WTC11 (cell line): Measurements from ENCODE around the gene FASTK. TPM values are rescaled to one million over a fixed set of nuclear protein-coding genes. Genes with fewer than 3 reads are reported as not detected.

Experiments
- ATAC-seq: fragments of 200-7000 bp; cut with Tn5 transposase; 2 replicates; pipeline ENCODE4 v1.10.0; 2021; ENCODE audit warnings: mild to moderate bottlenecking, moderate library complexity
- CTCF ChIA-PET: fragments of 300-600 bp; sonication (Branson Sonifier 250); formaldehyde crosslinking; loops from one replicate; lab custom pipeline; 2021; ENCODE audit warnings: antibody characterized with exemption; lab: Charles Lee
- POLR2A ChIA-PET: fragments of 350-600 bp; sonication (Branson Sonifier 250); formaldehyde crosslinking; loops from one replicate; lab custom pipeline; 2021; ENCODE audit warnings: antibody characterized with exemption; lab: Charles Lee
- DNase-seq: peaks from one replicate; pipeline ENCODE4 v3.0.0; 2021; ENCODE audit warnings: low spot score
- H3K27ac Mint-ChIP-seq: 2 replicates; pipeline ENCODE4 v1.8.0; 2021; ENCODE audit warnings: mixed read lengths
- H3K27me3 Mint-ChIP-seq: 2 replicates; pipeline ENCODE4 v1.8.0; 2021; ENCODE audit warnings: low read depth, mild to moderate bottlenecking, moderate library complexity, mixed read lengths
- H3K36me3 Mint-ChIP-seq: 2 replicates; pipeline ENCODE4 v1.8.0; 2021; ENCODE audit warnings: mixed read lengths
- H3K4me1 Mint-ChIP-seq: 2 replicates; pipeline ENCODE4 v1.8.0; 2022; ENCODE audit warnings: mixed read lengths
- H3K4me3 Mint-ChIP-seq: 2 replicates; pipeline ENCODE4 v1.8.0; 2021; ENCODE audit warnings: mild to moderate bottlenecking, moderate library complexity, mixed read lengths
- H3K9me3 Mint-ChIP-seq: 2 replicates; pipeline ENCODE4 v1.8.0; 2021; ENCODE audit warnings: mixed read lengths
- ARID4B ChIP-seq: sonication (generic); formaldehyde crosslinking; IDR thresholded peaks from 2 replicates; pipeline ENCODE4 v1.8.0; 2023; ENCODE audit warnings: missing genetic modification reagents, mild to moderate bottlenecking, borderline replicate concordance
- EMX1 ChIP-seq: fragments of 250-450 bp; sonication (Bioruptor Pico); IDR thresholded peaks from 2 replicates; pipeline ENCODE4 v1.8.0; 2021; ENCODE audit warnings: mild to moderate bottlenecking
- FOXJ3 ChIP-seq: sonication (generic); formaldehyde crosslinking; IDR thresholded peaks from 2 replicates; pipeline ENCODE4 v1.9.0; 2021; ENCODE audit warnings: missing genetic modification reagents, mild to moderate bottlenecking, borderline replicate concordance
- FOXK1 ChIP-seq: sonication (generic); formaldehyde crosslinking; IDR thresholded peaks from 2 replicates; pipeline ENCODE4 v1.8.0; 2022; ENCODE audit warnings: mild to moderate bottlenecking, moderate library complexity, missing genetic modification reagents
- IRF2 ChIP-seq: sonication (generic); formaldehyde crosslinking; IDR thresholded peaks from 2 replicates; pipeline ENCODE4 v1.8.0; 2022; ENCODE audit warnings: low read depth, missing genetic modification reagents, borderline replicate concordance
- MXD4 ChIP-seq: fragments of 250-450 bp; sonication (Bioruptor Pico); IDR thresholded peaks from 2 replicates; pipeline ENCODE4 v1.8.0; 2021; ENCODE audit warnings: mild to moderate bottlenecking, moderate library complexity, borderline replicate concordance
- NFE2L1 ChIP-seq: sonication (generic); formaldehyde crosslinking; IDR thresholded peaks from 2 replicates; pipeline ENCODE4 v1.8.1; 2023; ENCODE audit warnings: missing genetic modification reagents
- NR3C1 ChIP-seq: sonication (generic); formaldehyde crosslinking; conservative IDR thresholded peaks from 2 replicates; pipeline ENCODE4 v1.8.1; 2023; ENCODE audit warnings: low read depth, mild to moderate bottlenecking, missing genetic modification reagents
- PRRX2 ChIP-seq: fragments of 250-450 bp; sonication (Bioruptor Pico); IDR thresholded peaks from 2 replicates; pipeline ENCODE4 v1.8.0; 2021; ENCODE audit warnings: mild to moderate bottlenecking
- RELA ChIP-seq: sonication (generic); formaldehyde crosslinking; IDR thresholded peaks from 2 replicates; pipeline ENCODE4 v1.8.1; 2022; ENCODE audit warnings: missing genetic modification reagents, mild to moderate bottlenecking, borderline replicate concordance
- SOX15 ChIP-seq: fragments of 250-450 bp; sonication (Bioruptor Pico); IDR thresholded peaks from 2 replicates; pipeline ENCODE4 v1.9.0; 2021; ENCODE audit warnings: mild to moderate bottlenecking
- STAT6 ChIP-seq: sonication (generic); formaldehyde crosslinking; conservative IDR thresholded peaks from 2 replicates; pipeline ENCODE4 v1.8.1; 2023; ENCODE audit warnings: mild to moderate bottlenecking, low read depth, missing genetic modification reagents, moderate library complexity
- TP53 ChIP-seq: sonication (generic); formaldehyde crosslinking; IDR thresholded peaks from 2 replicates; pipeline ENCODE4 v1.8.1; 2023; ENCODE audit warnings: mild to moderate bottlenecking, missing genetic modification reagents
- ZNF121 ChIP-seq: sonication (generic); formaldehyde crosslinking; IDR thresholded peaks from 2 replicates; pipeline ENCODE4 v1.8.0; 2023; ENCODE audit warnings: missing genetic modification reagents
- ZNF138 ChIP-seq: sonication (generic); formaldehyde crosslinking; conservative IDR thresholded peaks from 2 replicates; pipeline ENCODE4 v1.8.1; 2022; ENCODE audit warnings: mild to moderate bottlenecking, moderate library complexity, missing genetic modification reagents
- ZNF219 ChIP-seq: sonication (generic); formaldehyde crosslinking; IDR thresholded peaks from 2 replicates; pipeline ENCODE4 v1.8.0; 2023; ENCODE audit warnings: missing genetic modification reagents, mild to moderate bottlenecking, borderline replicate concordance
- ZNF281 ChIP-seq: sonication (generic); formaldehyde crosslinking; IDR thresholded peaks from 2 replicates; pipeline ENCODE4 v1.8.0; 2023; ENCODE audit warnings: mild to moderate bottlenecking, missing genetic modification reagents
- ZNF317 ChIP-seq: sonication (generic); formaldehyde crosslinking; IDR thresholded peaks from 2 replicates; pipeline ENCODE4 v1.8.1; 2023; ENCODE audit warnings: low read depth, mild to moderate bottlenecking, moderate library complexity, missing genetic modification reagents, borderline replicate concordance
- total RNA-seq: library from RNA; stranded (reverse); gene quantifications from 3 replicates; pipeline ENCODE4 v1.2.3, GENCODE V29; 2021
- TF ChIP-seq, protein P1 (sequence below): sonication (generic); formaldehyde crosslinking; IDR thresholded peaks from 2 replicates; pipeline ENCODE4 v1.8.1; 2023; ENCODE audit warnings: mild to moderate bottlenecking, moderate library complexity, missing genetic modification reagents
- TF ChIP-seq, protein P2 (sequence below): sonication (generic); formaldehyde crosslinking; IDR thresholded peaks from 2 replicates; pipeline ENCODE4 v1.8.0; 2022; ENCODE audit warnings: mild to moderate bottlenecking, missing genetic modification reagents

Gene FASTK
- total RNA-seq, 1 experiment from 2014 or later: 70.2 TPM

DNA sequence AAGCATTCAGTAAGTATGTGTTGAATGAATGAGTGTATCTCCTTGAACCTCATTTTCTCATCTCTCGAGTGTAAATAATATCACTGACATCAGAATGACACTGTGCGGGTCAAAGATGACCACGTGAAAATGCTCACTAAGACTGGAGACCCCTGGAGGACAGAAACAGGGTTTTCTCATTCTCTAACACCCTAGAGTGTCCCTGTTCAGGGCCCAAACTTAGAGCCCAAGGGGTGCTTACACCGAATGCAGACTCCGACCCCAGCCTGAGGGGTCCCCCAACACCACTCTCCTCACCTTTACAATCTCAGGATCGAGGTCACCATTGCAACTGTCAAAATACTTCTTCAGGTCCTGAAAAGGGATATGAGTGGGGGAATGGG is 24.3 kb downstream of the FASTK start:
- peak overlapping the region; percentile 98 for H3K4me3 Mint-ChIP-seq
- H3K27ac Mint-ChIP-seq: no peak overlapping the region
- TF ChIP-seq, protein P1, sequence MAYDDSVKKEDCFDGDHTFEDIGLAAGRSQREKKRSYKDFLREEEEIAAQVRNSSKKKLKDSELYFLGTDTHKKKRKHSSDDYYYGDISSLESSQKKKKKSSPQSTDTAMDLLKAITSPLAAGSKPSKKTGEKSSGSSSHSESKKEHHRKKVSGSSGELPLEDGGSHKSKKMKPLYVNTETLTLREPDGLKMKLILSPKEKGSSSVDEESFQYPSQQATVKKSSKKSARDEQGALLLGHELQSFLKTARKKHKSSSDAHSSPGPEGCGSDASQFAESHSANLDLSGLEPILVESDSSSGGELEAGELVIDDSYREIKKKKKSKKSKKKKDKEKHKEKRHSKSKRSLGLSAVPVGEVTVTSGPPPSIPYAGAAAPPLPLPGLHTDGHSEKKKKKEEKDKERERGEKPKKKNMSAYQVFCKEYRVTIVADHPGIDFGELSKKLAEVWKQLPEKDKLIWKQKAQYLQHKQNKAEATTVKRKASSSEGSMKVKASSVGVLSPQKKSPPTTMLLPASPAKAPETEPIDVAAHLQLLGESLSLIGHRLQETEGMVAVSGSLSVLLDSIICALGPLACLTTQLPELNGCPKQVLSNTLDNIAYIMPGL: no peak
- TF ChIP-seq ARID4B (no peak), EMX1 (no peak), ZNF281 (no peak), ZNF138 (no peak), NR3C1 (CRISPR knock-in tag) (no peak), SOX15 (no peak), IRF2 (CRISPR knock-in tag) (no peak), FOXK1 (CRISPR knock-in tag) (no peak), FOXJ3 (CRISPR knock-in tag) (no peak), STAT6 (CRISPR knock-in tag) (no peak), MXD4 (CRISPR knock-in tag) (no peak), RELA (CRISPR knock-in tag) (no peak), ZNF317 (CRISPR knock-in tag) (no peak), ZNF219 (CRISPR knock-in tag) (no peak), PRRX2 (CRISPR knock-in tag) (no peak), NFE2L1 (CRISPR knock-in tag) (no peak), TP53 (no peak), ZNF121 (CRISPR knock-in tag) (no peak)
- TF ChIP-seq, protein P2, sequence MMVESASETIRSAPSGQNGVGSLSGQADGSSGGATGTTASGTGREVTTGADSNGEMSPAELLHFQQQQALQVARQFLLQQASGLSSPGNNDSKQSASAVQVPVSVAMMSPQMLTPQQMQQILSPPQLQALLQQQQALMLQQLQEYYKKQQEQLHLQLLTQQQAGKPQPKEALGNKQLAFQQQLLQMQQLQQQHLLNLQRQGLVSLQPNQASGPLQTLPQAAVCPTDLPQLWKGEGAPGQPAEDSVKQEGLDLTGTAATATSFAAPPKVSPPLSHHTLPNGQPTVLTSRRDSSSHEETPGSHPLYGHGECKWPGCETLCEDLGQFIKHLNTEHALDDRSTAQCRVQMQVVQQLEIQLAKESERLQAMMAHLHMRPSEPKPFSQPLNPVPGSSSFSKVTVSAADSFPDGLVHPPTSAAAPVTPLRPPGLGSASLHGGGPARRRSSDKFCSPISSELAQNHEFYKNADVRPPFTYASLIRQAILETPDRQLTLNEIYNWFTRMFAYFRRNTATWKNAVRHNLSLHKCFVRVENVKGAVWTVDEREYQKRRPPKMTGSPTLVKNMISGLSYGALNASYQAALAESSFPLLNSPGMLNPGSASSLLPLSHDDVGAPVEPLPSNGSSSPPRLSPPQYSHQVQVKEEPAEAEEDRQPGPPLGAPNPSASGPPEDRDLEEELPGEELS (CRISPR knock-in tag): no peak
- POLR2A ChIA-PET: no interaction called here
- DNase-seq (no peak), ATAC-seq (no peak)
- no peaks in the 10 kb centered on the region; the same call in 1 of the 2 replicates for H3K36me3 Mint-ChIP-seq
- peaks cover 31% of the 10 kb centered on the region for H3K4me1 Mint-ChIP-seq
- H3K27me3 Mint-ChIP-seq: peaks cover 19% of the 10 kb centered on the region
- CTCF ChIA-PET: interaction anchor here (1.5 to 2.5 kb wide), 6 partner anchors 21 to 55 kb away, joined by 3 to 22 read pairs (median 8); partner anchors contain the start of gene ABCB8
- no peaks in the 10 kb centered on the region for H3K9me3 Mint-ChIP-seq
